IPS DF 6.9 (cell line): ENCODE measurements around the gene CAMK1D.

Experiments
- DNase-seq: peaks from one replicate; pipeline ENCODE4 v3.0.0-alpha.2; 2013; ENCODE audit warnings: low read depth, low spot score
- H3K27ac ChIP-seq: one replicate; pipeline ENCODE4 v1.5.1; 2013; ENCODE audit warnings: low read length, control low read depth
- H3K27me3 ChIP-seq: 2 replicates; pipeline ENCODE4 v1.6.1; 2013; ENCODE audit warnings: mild to moderate bottlenecking, low read length; ENCODE audit not compliant: control insufficient read depth, insufficient read depth
- H3K36me3 ChIP-seq: 2 replicates; pipeline ENCODE4 v1.6.1; 2013; ENCODE audit warnings: low read length; ENCODE audit not compliant: control insufficient read depth, insufficient read depth
- H3K4me1 ChIP-seq: 2 replicates; pipeline ENCODE4 v1.6.1; 2013; ENCODE audit warnings: low read length; ENCODE audit not compliant: control insufficient read depth, insufficient read depth
- H3K4me3 ChIP-seq: 2 replicates; pipeline ENCODE4 v1.5.1; 2013; ENCODE audit warnings: mild to moderate bottlenecking, low read length
- H3K9me3 ChIP-seq: 2 replicates; pipeline ENCODE4 v1.6.1; 2013; ENCODE audit warnings: low read length, inconsistent platforms; ENCODE audit not compliant: control insufficient read depth, insufficient read depth
- WGBS: extraction: QIAGEN DNeasy Blood & Tissue Kit; methylation state at CpG from one replicate; pipeline ENCODE4 v1.1.7; 2013; ENCODE audit warnings: mixed read lengths, missing lambda C conversion rate; ENCODE audit not compliant: insufficient read length, insufficient coverage; 5-methylcytosine and 5-hydroxymethylcytosine counted together

The CAMK1D gene

DNA sequence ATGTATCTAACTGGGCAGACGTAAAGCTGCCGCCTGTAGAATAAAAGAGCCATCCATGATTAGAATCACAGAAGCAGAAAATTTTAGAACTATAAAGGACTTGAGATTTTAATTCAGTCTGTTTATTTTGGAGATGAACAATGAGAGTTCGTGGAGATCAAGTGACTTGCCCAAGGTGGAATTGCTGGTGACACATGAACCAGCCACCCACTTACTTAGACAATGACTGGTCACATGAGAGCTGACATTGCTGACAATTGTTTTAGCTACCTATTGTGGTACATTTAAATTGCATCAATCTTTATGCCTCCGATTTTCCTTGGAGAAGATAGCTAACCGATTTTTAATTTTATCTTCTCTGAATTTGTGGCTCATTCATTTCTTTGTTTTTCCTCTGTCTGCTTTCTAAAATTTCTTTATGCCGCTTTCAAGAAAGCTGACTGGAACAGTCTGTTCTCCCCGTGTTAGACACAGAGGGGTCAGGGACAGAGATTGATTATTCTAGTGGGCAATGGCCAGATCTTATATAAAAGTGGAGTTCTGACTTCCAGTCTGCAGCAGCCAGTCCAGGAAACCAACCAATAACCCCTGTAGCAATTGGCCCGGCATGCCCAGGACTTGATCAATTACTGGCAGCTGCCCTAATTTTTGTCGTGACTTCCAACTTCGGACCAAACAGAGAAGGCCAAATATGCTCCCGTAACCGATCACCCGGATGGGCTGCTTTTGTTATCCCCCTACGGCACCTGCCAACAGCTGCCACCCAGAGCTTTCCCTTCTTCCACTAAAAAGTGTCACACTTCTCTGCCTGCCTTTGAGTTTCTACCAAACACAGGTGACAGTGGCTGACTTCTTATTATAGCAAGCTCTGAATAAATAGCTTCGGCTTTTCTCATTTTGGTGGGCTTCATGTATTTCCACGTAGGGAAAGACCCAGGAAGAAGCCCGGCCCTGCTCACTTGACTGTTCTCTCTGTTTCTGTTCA is 241.6 kb downstream of the CAMK1D start:
- Histone ChIP-seq H3K4me1 (no peaks in the 10 kb centered on the region), H3K27ac (no peak overlapping the region), H3K36me3 (no peaks in the 10 kb centered on the region), H3K27me3 (no peaks in the 10 kb centered on the region), H3K4me3 (no peak overlapping the region), H3K9me3 (no peaks in the 10 kb centered on the region)
- no CpG with 5 or more reads among the region's 17 CpGs for WGBS
- DNase-seq = no peak

DNA sequence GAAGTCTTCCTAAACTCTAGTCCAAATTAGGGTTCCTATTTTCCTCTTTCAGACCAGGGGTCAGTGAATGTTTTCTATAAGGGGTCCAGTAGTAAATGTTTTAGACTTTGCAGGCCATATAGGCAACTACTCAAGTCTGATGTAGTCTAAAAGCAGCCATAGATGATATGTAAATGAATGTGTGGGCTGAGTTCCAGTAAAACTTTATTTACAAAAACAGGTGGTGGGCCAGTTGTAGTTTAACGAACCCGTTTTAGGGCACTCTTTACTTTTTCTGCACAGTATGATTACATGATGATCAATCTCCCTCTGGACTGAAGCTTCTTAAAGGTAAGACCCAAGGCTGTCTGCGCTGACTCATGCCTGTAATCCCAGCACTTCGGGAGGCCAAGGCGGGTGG is 243.6 kb downstream of the CAMK1D start:
- no peaks in the 10 kb centered on the region for H3K9me3 ChIP-seq
- H3K4me1 ChIP-seq = no peaks in the 10 kb centered on the region
- WGBS = no CpG with 5 or more reads among the region's 5 CpGs
- no peaks in the 10 kb centered on the region for H3K27me3 ChIP-seq
- DNase-seq = no peak
- H3K27ac ChIP-seq = no peak overlapping the region
- no peak overlapping the region for H3K4me3 ChIP-seq
- H3K36me3 ChIP-seq = no peaks in the 10 kb centered on the region

DNA sequence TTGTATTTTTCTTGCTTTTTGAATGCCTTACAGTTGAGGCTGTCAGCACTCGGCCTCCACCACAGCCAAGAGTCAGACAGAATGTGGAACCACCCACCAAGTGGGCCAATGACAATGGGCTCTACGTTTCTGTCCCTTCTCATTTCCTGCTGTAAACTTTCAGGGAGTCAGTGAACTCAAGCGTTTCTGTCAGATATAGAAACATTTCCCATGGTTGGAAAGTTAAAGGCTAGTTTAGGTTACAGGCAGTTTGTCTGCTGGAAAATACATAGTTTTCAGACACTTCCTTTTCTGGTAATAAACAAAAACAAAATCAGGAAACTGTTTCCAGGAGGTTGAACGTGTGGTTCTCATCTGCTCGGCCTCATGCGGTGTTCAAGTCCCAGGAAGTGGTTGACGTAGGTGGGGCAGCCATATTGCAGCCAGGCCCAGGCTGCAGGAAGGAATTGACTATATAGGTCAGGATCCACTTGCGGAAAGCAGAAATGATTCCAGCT is 245.1 kb downstream of the CAMK1D start:
- Histone ChIP-seq H3K9me3 (no peaks in the 10 kb centered on the region), H3K27ac (no peak overlapping the region), H3K27me3 (no peaks in the 10 kb centered on the region), H3K36me3 (no peaks in the 10 kb centered on the region), H3K4me1 (no peaks in the 10 kb centered on the region), H3K4me3 (no peak overlapping the region)
- WGBS = no CpG with 5 or more reads among the region's 8 CpGs
- DNase-seq = no peak

DNA sequence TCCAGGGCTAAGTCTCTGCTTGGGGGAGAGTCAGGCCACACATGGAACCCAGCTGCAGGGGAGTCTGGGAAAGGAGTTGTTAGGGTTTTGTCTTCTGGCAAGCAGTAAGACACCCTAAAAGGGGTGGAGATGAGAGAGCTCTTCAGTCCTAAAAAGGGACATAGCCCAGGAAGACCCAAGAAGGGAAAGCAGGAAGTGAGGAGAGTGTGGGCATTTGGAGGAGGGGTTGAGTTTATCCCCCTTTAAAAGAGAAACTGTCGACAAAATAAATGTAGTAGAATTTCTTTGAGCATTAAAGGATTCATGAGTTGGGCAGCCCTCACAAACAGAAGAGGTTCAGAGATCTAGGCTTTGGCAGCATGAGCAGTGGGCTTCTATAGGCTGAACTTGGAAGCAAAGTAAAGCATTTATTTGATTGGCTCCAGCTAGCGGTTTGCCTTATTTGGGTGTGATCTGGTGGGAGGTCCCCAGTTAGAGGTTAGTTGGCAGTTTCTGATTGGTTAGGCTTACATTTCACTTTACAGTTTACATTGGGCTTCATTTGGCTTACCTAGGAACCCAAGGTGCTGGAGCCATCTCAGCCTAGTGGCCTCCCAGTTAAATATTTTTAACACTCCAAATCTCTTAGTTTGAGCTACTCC is 246.7 kb downstream of the CAMK1D start:
- Histone ChIP-seq H3K4me3 (no peak overlapping the region), H3K9me3 (no peaks in the 10 kb centered on the region), H3K36me3 (no peaks in the 10 kb centered on the region), H3K27ac (no peak overlapping the region), H3K4me1 (no peaks in the 10 kb centered on the region), H3K27me3 (no peaks in the 10 kb centered on the region)
- no peak for DNase-seq
- no CpG with 5 or more reads among the region's 2 CpGs for WGBS

DNA sequence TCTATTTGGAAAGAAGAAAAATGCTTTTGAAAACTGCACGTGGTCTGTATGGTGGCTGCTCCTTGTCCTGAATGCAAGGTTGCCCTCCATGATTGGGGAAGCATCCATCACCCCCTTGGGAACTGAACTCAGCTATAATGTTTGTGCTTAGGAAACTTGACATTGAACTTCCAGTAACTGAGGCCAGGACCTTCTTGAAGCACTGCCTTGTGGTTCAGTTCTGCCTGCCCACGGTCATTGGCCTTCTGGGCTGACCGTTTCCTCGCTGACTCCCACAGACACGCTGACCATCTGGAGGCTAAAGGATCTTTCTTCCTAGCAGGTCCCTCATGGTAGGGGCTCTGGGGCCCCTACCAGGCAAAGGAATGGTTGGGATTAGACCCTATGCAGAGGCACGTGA is 247.8 kb downstream of the CAMK1D start:
- Histone ChIP-seq H3K36me3 (no peaks in the 10 kb centered on the region), H3K4me3 (no peak overlapping the region), H3K27ac (no peak overlapping the region), H3K9me3 (no peaks in the 10 kb centered on the region), H3K4me1 (no peaks in the 10 kb centered on the region), H3K27me3 (no peaks in the 10 kb centered on the region)
- no CpG with 5 or more reads among the region's 6 CpGs for WGBS
- DNase-seq = no peak

DNA sequence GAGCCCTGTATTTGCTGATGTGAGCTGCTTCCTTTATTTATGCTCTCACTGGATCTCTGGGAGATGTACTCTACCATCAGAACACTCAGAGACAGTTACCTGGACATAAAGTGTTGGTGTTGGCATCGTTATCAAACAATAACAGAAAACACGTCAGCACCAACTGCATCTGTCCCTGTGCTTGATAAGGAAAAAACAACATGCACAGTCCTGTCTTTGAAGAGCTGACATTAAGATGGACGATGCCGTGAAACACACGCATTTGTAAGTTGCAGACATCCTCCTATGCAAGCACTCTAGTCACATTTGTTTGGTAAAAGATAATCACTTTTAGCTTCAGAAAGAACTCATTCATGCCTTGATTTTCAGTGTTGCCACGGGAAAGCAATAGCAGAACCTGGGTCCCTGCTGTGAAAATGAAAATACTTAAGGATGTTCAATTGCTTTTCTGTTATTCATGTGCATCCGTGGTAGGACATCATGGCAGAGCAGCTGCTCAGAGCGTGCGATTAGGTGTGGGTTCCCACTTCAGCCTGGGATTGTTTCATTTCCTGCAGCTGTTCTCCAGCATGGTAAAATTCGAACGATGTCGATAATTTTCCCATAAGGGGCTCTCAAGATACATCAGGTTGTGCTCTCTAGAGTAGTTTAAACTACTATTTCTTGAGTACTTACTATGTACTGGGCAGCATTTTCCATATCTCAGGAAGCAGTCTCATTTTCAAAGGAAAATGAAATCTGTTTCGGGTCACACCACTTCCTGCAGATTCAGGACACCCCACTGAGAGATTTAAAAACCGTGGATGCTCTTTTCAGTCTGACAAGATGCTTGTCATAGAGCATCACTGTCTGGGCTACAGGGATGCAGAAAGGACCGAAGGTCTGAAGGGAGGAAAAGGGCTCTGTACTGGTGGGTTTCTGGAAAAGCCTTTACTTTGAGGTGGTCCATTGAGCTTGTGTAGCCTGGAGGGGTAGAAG is 248.7 kb downstream of the CAMK1D start:
- WGBS = no CpG with 5 or more reads among the region's 15 CpGs
- Histone ChIP-seq H3K27ac (no peak overlapping the region), H3K9me3 (no peaks in the 10 kb centered on the region), H3K4me1 (no peaks in the 10 kb centered on the region), H3K27me3 (no peaks in the 10 kb centered on the region), H3K36me3 (no peaks in the 10 kb centered on the region), H3K4me3 (no peak overlapping the region)
- no peak for DNase-seq

DNA sequence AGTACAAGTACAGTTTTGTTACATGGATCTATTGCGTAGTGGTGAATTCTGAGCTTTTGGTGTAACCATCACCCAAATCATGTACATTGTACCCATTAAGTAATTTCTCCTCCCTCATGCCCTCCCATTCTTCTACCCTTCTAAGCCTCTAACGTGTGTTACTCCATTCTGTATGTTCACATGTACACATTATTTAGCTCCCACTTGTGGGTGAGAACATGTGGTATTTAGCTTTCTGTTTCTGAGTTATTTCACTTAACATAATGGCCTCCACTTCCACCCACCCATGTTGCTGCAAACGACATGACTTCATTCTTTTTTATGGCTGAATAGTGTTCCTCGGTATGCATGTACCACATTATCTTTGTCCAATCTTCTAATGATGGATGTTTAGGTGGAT is 251.3 kb downstream of the CAMK1D start:
- no peaks in the 10 kb centered on the region for H3K9me3 ChIP-seq
- WGBS = no CpG with 5 or more reads among the region's 4 CpGs
- no peaks in the 10 kb centered on the region for H3K4me1 ChIP-seq
- no peak overlapping the region for H3K4me3 ChIP-seq
- DNase-seq = no peak
- no peaks in the 10 kb centered on the region for H3K27me3 ChIP-seq
- no peak overlapping the region for H3K27ac ChIP-seq
- no peaks in the 10 kb centered on the region for H3K36me3 ChIP-seq

DNA sequence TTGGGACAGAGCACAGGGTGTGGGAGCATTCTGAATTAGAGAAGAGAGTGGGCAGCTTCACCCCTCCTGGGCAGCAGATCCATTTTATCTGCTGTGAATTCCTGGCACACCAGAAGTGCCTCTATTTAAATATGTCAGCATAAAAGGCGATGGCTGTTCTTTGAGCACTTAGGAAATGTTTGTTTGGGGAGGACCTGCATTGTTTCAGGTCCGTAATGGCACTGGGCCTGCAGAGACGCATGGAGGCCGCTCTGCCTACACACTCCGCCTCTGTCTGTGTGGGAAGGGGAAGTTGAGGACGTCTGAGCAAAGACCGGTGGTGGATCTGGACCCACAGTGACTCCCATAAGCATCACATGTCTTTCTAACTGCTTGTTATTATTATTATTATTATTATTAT is 253.2 kb downstream of the CAMK1D start:
- H3K4me1 ChIP-seq = no peaks in the 10 kb centered on the region
- no peaks in the 10 kb centered on the region for H3K9me3 ChIP-seq
- H3K27me3 ChIP-seq = no peaks in the 10 kb centered on the region
- WGBS = no CpG with 5 or more reads among the region's 7 CpGs
- no peak overlapping the region for H3K4me3 ChIP-seq
- no peaks in the 10 kb centered on the region for H3K36me3 ChIP-seq
- no peak for DNase-seq
- H3K27ac ChIP-seq = no peak overlapping the region

DNA sequence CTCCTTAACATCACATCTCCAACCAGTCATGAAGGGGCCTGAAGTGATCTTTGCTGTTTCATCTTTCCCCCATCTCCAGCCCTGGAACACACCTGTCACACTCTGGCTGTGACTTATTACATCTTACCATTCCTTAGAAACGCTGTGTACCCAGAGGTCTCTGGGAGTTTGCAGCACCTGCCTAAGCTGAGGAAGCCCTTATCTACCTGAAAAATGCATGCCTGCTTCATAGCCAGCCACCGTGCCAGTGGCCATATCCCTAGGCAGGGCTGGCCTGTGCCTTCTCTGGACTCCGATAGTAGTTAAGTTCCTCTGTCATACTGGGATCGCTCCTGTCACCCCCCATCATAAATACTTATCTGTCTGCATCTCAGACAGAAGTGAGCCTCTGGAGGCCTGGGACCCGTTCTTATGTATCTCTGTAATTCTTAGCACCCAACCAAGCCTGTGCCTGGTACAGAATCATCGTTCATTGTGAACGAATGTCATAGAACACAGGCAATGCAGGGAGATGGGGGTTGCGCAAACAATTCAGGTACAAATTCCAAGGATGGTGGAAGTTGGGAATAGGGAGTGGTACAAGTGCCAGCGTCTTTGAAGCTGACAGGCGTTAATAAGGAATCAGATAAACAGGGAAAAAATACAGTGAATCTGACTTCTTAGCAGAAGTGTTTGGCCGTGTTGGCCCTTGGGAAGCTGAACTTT is 254.6 kb downstream of the CAMK1D start:
- Histone ChIP-seq H3K4me3 (no peak overlapping the region), H3K9me3 (no peaks in the 10 kb centered on the region), H3K36me3 (no peaks in the 10 kb centered on the region), H3K27me3 (no peaks in the 10 kb centered on the region), H3K27ac (no peak overlapping the region), H3K4me1 (no peaks in the 10 kb centered on the region)
- DNase-seq = no peak
- no CpG with 5 or more reads among the region's 11 CpGs for WGBS
